ENCODE results near the gene CBR4.

The CBR4 gene

GRCh38 chr4:168995537-168996295 is 14.3 kb downstream of the CBR4 start:
- TF ChIP-seq POLR2AphosphoS5 (IDR thresholded peaks at IDR 0.05; ENCODE audit: low read depth, low read length), result no peak
- TF ChIP-seq SIN3A (IDR thresholded peaks at IDR 0.05; ENCODE audit: borderline replicate concordance, insufficient read depth, low read length), result no peak
- TF ChIP-seq REST (IDR thresholded peaks at IDR 0.05; ENCODE audit: insufficient read depth in 1 of 2, low read depth in 2 of 2, low read length in 2 of 2), result no peak
- TF ChIP-seq FOXP2 (optimal IDR thresholded peaks at IDR 0.05; ENCODE audit: borderline replicate concordance, extremely low read depth, extremely low read length, insufficient read depth), result no peak
- TF ChIP-seq TAF1 (IDR thresholded peaks at IDR 0.05; ENCODE audit: borderline replicate concordance, insufficient read depth, low read length), result no peak

DNA sequence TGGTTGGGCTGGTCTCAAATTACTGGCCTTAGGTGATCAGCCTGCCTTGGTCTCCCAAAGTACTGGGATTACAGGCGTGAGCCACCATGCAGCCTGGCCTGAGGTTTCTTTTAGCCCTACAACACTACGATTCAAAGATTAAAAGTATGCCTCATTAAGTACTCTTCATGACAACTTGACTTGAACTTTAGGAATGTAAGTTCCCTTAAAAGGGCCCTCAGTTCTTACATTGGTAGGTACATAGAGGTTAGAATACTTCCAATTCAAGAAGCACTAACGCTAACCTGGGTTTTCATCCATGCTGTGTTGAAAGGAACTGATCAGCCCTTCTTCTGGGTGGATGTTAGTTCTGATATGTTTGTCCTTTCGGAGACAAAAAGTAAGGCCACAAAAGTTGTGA is 15.1 kb downstream of the CBR4 start:
- TF ChIP-seq FOXP2 (optimal IDR thresholded peaks at IDR 0.05; ENCODE audit: borderline replicate concordance, extremely low read depth, extremely low read length, insufficient read depth), result no peak
- no peak for TF ChIP-seq REST (IDR thresholded peaks at IDR 0.05; ENCODE audit: insufficient read depth in 1 of 2, low read depth in 2 of 2, low read length in 2 of 2)
- no peak for TF ChIP-seq SIN3A (IDR thresholded peaks at IDR 0.05; ENCODE audit: borderline replicate concordance, insufficient read depth, low read length)
- no peak for TF ChIP-seq TAF1 (IDR thresholded peaks at IDR 0.05; ENCODE audit: borderline replicate concordance, insufficient read depth, low read length)

GRCh38 chr4:168993714-168994510 is 16.1 kb downstream of the CBR4 start:
- TF ChIP-seq TAF1 (IDR thresholded peaks at IDR 0.05; ENCODE audit: borderline replicate concordance, insufficient read depth, low read length) (no peak), SIN3A (IDR thresholded peaks at IDR 0.05; ENCODE audit: borderline replicate concordance, insufficient read depth, low read length) (no peak), FOXP2 (optimal IDR thresholded peaks at IDR 0.05; ENCODE audit: borderline replicate concordance, extremely low read depth, extremely low read length, insufficient read depth) (no peak), REST (IDR thresholded peaks at IDR 0.05; ENCODE audit: insufficient read depth in 1 of 2, low read depth in 2 of 2, low read length in 2 of 2) (no peak), POLR2AphosphoS5 (IDR thresholded peaks at IDR 0.05; ENCODE audit: low read depth, low read length) (no peak)

GRCh38 chr4:168981942-168982341 is 28.1 kb downstream of the CBR4 start:
- no peak for TF ChIP-seq SIN3A (IDR thresholded peaks at IDR 0.05; ENCODE audit: borderline replicate concordance, insufficient read depth, low read length)
- TF ChIP-seq FOXP2 (optimal IDR thresholded peaks at IDR 0.05; ENCODE audit: borderline replicate concordance, extremely low read depth, extremely low read length, insufficient read depth), result no peak
- TF ChIP-seq TAF1 (IDR thresholded peaks at IDR 0.05; ENCODE audit: borderline replicate concordance, insufficient read depth, low read length), result no peak
- TF ChIP-seq REST (IDR thresholded peaks at IDR 0.05; ENCODE audit: insufficient read depth in 1 of 2, low read depth in 2 of 2, low read length in 2 of 2), result no peak
- TF ChIP-seq POLR2AphosphoS5 (IDR thresholded peaks at IDR 0.05; ENCODE audit: low read depth, low read length), result no peak
